CD4-positive, alpha-beta T cell treated with Interleukin-15 for 4 hours (primary cell): Measurements from ENCODE around the gene DYNC1H1.

Experiments
- DNase-seq: peaks from one replicate; pipeline ENCODE4 v3.0.0-alpha.2; 2020; ENCODE audit warnings: low spot score

The DYNC1H1 gene

GRCh38 chr14:102037686-102038085, 73.3 kb downstream of the DYNC1H1 start:
- no peak for DNase-seq

DNA sequence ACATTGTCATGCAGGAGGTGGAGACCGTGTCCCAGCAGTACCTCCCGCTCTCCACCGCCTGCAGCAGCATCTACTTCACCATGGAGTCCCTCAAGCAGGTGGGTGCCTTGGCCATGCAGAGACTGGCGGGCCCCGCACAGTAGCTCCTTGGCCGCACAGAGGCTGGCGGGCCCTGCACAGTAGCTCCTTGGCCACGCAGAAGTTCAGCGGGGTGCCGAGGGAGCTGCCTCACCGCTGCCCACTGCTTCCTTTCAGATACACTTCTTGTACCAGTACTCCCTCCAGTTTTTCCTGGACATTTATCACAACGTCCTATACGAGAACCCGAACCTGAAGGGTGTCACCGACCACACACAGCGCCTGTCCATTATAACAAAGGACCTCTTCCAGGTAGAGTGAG, 74.8 kb downstream of the DYNC1H1 start:
- DNase-seq: no peak

DNA sequence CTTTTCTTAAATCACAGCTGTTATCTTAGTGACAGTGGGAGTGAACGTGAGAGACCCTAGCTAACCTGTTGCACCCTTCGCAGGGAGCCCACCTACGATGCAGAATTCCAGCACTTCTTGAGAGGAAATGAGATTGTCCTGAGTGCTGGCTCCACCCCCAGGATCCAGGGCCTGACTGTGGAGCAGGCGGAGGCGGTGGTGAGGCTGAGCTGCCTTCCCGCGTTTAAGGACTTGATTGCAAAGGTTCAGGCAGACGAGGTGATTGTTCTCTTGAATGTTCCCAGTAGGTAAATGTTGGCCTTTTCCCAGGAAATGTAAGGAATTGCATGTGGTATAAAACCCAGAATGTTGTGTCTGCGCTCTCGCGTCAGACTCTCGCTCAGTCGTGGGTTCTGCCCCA, 75.8 kb downstream of the DYNC1H1 start:
- no peak for DNase-seq

- DNase-seq: no peak
Measured at GRCh38 chr14:102042699-102043098, 78.3 kb downstream of the DYNC1H1 start.

GRCh38 chr14:102043251-102044025, 79.1 kb downstream of the DYNC1H1 start:
- DNase-seq: no peak

GRCh38 chr14:102044566-102044965, 80.2 kb downstream of the DYNC1H1 start:
- no peak for DNase-seq

- no peak for DNase-seq
Measured at GRCh38 chr14:102046337-102047278, 82.2 kb downstream of the DYNC1H1 start.

GRCh38 chr14:102047808-102048540, 83.6 kb downstream of the DYNC1H1 start:
- DNase-seq: no peak

DNA sequence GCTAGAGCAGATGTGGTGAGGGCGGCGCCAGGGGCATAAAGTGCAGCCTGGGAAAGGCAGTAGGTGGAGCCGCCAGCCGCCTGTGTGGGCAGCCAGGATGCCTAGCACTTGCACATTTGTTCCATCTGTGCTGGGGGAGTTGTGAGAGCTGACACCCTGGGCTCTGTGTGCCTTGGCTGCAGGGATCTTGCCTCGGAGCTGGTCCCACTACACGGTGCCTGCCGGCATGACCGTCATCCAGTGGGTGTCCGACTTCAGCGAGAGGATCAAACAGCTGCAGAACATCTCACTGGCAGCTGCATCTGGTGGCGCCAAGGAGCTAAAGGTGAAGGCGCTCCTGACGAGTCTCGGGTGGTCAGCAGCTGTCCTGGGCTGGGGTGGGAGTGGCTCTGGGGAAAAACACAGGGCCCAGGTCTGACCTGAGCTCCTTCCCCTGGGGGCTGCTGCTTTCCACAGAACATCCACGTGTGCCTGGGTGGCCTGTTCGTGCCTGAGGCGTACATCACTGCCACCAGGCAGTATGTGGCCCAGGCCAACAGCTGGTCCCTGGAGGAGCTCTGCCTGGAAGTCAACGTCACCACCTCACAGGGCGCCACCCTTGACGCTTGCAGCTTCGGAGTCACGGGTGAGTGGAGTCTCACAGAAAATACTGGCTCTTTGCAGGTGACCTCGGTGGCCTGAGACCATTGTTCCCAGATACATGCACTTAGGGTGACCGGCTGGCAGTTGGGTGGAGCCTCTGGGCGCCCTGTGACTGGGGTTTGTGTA, 85.1 kb downstream of the DYNC1H1 start:
- no peak for DNase-seq

DNA sequence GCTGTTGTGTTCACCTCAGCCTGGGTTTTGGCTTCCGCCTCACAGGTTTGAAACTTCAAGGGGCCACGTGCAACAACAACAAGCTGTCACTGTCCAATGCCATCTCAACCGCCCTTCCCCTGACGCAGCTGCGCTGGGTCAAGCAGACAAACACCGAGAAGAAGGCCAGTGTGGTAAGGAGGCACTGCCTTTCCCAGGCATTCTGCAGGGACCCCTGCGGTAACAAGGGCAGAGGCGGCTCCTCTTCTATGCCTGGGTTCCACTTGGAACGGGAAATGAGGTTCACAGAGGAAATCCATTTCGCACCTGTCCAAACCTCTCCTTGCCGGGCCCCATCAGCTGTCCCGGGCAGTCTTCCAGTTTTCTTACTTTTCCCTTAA, 85.6 kb downstream of the DYNC1H1 start:
- DNase-seq: no peak

DNA sequence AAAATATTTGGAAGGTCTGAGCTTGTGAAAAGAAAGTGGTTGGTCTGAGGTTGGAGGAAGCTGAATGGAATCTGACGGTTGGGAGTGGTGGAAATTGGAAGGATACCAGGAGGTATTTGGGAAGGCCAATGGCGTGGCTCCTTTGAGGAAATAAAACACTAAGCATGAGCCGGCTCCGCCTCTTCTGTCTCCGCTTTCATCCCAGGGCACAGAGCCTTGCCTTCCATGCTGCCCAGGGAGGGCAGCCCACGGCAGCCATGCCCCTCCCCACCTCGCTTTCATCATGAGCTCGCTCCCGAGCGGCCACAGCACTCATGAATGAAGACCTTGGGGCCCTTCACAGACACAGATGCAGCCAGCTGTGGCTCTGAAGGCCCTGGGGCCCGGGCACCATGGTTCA, 86.3 kb downstream of the DYNC1H1 start:
- no peak for DNase-seq

GRCh38 chr14:102052522-102052921, 88.1 kb downstream of the DYNC1H1 start:
- no peak for DNase-seq

- DNase-seq: no peak
Measured at GRCh38 chr14:102055181-102055901, 91.0 kb downstream of the DYNC1H1 start.

GRCh38 chr14:102056694-102057442, 92.5 kb downstream of the DYNC1H1 start:
- DNase-seq: no peak

GRCh38 chr14:102057480-102058114, 93.2 kb downstream of the DYNC1H1 start:
- no peak for DNase-seq

- no peak for DNase-seq
Measured at GRCh38 chr14:102058146-102058545, 93.8 kb downstream of the DYNC1H1 start.

DNA sequence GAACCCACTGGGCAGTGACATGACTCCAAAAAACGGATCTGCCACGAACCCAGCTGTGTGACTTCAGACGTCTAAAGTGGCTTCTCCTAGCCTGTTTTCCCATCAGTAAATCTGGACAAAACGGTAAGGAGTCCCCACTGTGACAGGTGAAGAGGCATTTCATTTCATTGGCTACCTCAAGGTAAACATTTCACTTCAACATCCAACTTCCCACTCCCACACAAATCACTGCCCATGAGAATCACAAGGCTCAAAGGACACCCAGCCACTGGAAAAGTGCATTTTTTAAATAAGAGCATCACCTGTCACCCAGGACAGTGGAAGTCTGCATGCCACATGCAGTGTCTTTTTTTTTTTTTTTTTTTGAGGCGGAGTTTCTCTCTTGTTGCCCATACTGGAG, 94.6 kb downstream of the DYNC1H1 start:
- no peak for DNase-seq

GRCh38 chr14:102063109-102063807, 98.9 kb downstream of the DYNC1H1 start:
- DNase-seq: peak; percentile 80

DNA sequence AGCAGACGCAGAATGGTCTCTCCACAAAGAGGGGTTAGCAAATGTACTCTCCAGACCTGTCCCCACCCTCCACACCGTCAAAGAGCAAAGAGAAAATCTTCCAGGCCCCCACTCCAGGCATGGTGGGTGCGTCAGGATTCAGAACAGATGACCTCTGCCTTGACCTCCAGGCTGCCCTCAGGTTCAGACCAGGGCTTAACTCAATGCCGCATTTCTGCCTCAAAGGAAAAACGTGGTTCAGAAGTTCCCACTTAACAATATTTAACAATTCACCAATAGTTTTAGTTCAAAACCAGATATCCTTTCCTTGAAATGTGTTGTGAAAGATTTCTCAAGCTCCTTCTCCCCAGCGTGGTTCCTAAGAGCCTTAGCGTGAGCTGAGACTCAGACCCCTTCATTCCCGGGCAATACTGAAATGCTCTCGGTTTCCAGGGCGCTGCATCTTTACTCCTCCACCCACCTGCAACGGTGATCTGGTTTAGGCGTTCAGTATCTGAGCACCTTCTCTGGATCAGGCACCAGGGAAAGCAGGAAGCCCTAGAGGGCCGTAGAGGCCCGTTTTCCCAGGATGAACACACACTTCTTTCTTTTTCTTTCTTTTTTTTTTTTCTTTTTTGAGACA, 99.5 kb downstream of the DYNC1H1 start:
- DNase-seq: no peak
